ENCODE results near the gene SYT13. TPM values are rescaled to one million over a fixed set of nuclear protein-coding genes. Genes with fewer than 3 reads are reported as not detected.

Gene SYT13
- total RNA-seq, 1 donor from 2014 or later: not detected

GRCh38 chr11:45313171-45313865, 27.2 kb upstream of the SYT13 start:
- intact Hi-C loops (cut with micrococcal nuclease): no loop called here

GRCh38 chr11:45305874-45306623, 19.9 kb upstream of the SYT13 start:
- intact Hi-C loops (cut with micrococcal nuclease): no loop called here

- intact Hi-C loops (cut with micrococcal nuclease): no loop called here
Observed at GRCh38 chr11:45304992-45305335, 18.8 kb upstream of the SYT13 start.

- intact Hi-C loops (cut with micrococcal nuclease): no loop called here
Observed at GRCh38 chr11:45304111-45304991, 18.2 kb upstream of the SYT13 start.

GRCh38 chr11:45303316-45303715, 17.2 kb upstream of the SYT13 start:
- intact Hi-C loops (cut with micrococcal nuclease): no loop called here

- intact Hi-C loops (cut with micrococcal nuclease): no loop called here
Observed at GRCh38 chr11:45301537-45302246, 15.6 kb upstream of the SYT13 start.

GRCh38 chr11:45300715-45301114, 14.6 kb upstream of the SYT13 start:
- intact Hi-C loops (cut with micrococcal nuclease): no loop called here

- intact Hi-C loops (cut with micrococcal nuclease): no loop called here
Observed at GRCh38 chr11:45298718-45299117, 12.6 kb upstream of the SYT13 start.

GRCh38 chr11:45296075-45296474, 9.9 kb upstream of the SYT13 start:
- intact Hi-C loops (cut with micrococcal nuclease): no loop called here

GRCh38 chr11:45294499-45294898, 8.4 kb upstream of the SYT13 start:
- intact Hi-C loops (cut with micrococcal nuclease): no loop called here

GRCh38 chr11:45293566-45294192, 7.5 kb upstream of the SYT13 start:
- intact Hi-C loops (cut with micrococcal nuclease): loop anchor here (1.0 kb wide), 1 partner anchor 183 kb away; no protein-coding TSS in a partner anchor

GRCh38 chr11:45290586-45290985, 4.4 kb upstream of the SYT13 start:
- intact Hi-C loops (cut with micrococcal nuclease): no loop called here

GRCh38 chr11:45289369-45289768, 3.2 kb upstream of the SYT13 start:
- intact Hi-C loops (cut with micrococcal nuclease): no loop called here

GRCh38 chr11:45288339-45288738, 2.2 kb upstream of the SYT13 start:
- intact Hi-C loops (cut with micrococcal nuclease): no loop called here

GRCh38 chr11:45287316-45287903, 1.3 kb upstream of the SYT13 start:
- intact Hi-C loops (cut with micrococcal nuclease): no loop called here

- intact Hi-C loops (cut with micrococcal nuclease): no loop called here
Observed at GRCh38 chr11:45285250-45285828, 802 bp downstream of the SYT13 start.

GRCh38 chr11:45282081-45282480, 4.1 kb downstream of the SYT13 start:
- intact Hi-C loops (cut with micrococcal nuclease): no loop called here

GRCh38 chr11:45280449-45280848, 5.7 kb downstream of the SYT13 start:
- intact Hi-C loops (cut with micrococcal nuclease): no loop called here

GRCh38 chr11:45279645-45280044, 6.5 kb downstream of the SYT13 start:
- intact Hi-C loops (cut with micrococcal nuclease): no loop called here

GRCh38 chr11:45278714-45279113, 7.4 kb downstream of the SYT13 start:
- intact Hi-C loops (cut with micrococcal nuclease): no loop called here
